Lower leg skin (tissue), 4 donors: Measurements from ENCODE around the gene GALNT11. TPM values are rescaled to one million over a fixed set of nuclear protein-coding genes. Genes with fewer than 3 reads are reported as not detected.

Source experiments
- total RNA-seq, 4 donors: library from RNA; depleted of rRNA; stranded (reverse); fragments of >200 nt; gene quantifications; one replicate each; pipeline ENCODE4 v1.1.0, GENCODE V29; 2016

GALNT11 gene
- total RNA-seq, 4 donors from 2014 or later, result 38.9 to 62.6 (median 45.3) TPM

Other genes with a start within 250 kb of the GALNT11 start
- 10 to 100 TPM in 3 of 4 donors, 1 to 10 TPM in 1; 7.5 to 14.3 (median 12.2) TPM for gene PRKAG2, start 148.6 kb upstream of the GALNT11 start, total RNA-seq
- not detected for gene GALNTL5, start 69.2 kb upstream of the GALNT11 start, total RNA-seq